HEK293 (cell line): ENCODE measurements around the gene EGR2.

ENCODE experiments used
- CTCF ChIA-PET: fragments of 350-600 bp; formaldehyde crosslinking; extraction: SDS; loops from one replicate; lab custom pipeline; 2021; ENCODE audit warnings: antibody characterized with exemption; lab: Yijun Ruan, JAX
- POLR2A ChIA-PET: fragments of 300-600 bp; formaldehyde crosslinking; extraction: SDS; loops from one replicate; lab custom pipeline; 2020; ENCODE audit warnings: antibody characterized with exemption, inconsistent platforms; lab: Yijun Ruan, JAX
- H3K27ac ChIP-seq: fragments of 200-500 bp; sonication (Bioruptor generic); 2 replicates; pipeline ENCODE4 v1.5.1; 2014; ENCODE audit warnings: low read depth, low read length, control low read depth, inconsistent platforms; ENCODE audit errors: extremely low read depth
- H3K36me3 ChIP-seq, 2 experiments: fragments of 200-500 bp in 1 of 2; sonication (Bioruptor generic) in 1 of 2; 1 replicate in 1 of 2; 2 replicates in 1 of 2; pipeline ENCODE4 v1.5.1; 2014 to 2017; ENCODE audit warnings: inconsistent platforms in 2 of 2, low read length in 2 of 2; ENCODE audit not compliant: control insufficient read depth in 2 of 2, insufficient read depth in 1 of 2
- H3K4me1 ChIP-seq: fragments of 200-500 bp; sonication (Bioruptor generic); 2 replicates; pipeline ENCODE4 v1.5.1; 2014; ENCODE audit warnings: mild to moderate bottlenecking, low read length, inconsistent platforms; ENCODE audit not compliant: control insufficient read depth, insufficient read depth
- H3K4me3 ChIP-seq: 2 replicates; pipeline ENCODE4 v1.5.1; 2011; ENCODE audit warnings: low read depth, mild to moderate bottlenecking, control low read depth, low read length, moderate library complexity
- H3K9me3 ChIP-seq: fragments of 200-500 bp; sonication (Bioruptor generic); 2 replicates; pipeline ENCODE4 v1.5.1; 2014; ENCODE audit warnings: low read depth, low read length, inconsistent platforms; ENCODE audit not compliant: control insufficient read depth, insufficient read depth
- HOXD13 ChIP-seq: sonication (generic); formaldehyde crosslinking; IDR thresholded peaks from 2 replicates; pipeline ENCODE4 v1.8.0; 2022; ENCODE audit warnings: missing genetic modification reagents, borderline replicate concordance
- ZNF148 ChIP-seq: fragments of 450-650 bp; formaldehyde crosslinking; IDR thresholded peaks from 2 replicates; pipeline ENCODE4 v1.5.0; 2017; ENCODE audit warnings: missing biosample characterization, missing genetic modification characterization, borderline replicate concordance
- ZNF214 ChIP-seq: fragments of 450-650 bp; formaldehyde crosslinking; IDR thresholded peaks from 2 replicates; pipeline ENCODE4 v1.5.1; 2017; ENCODE audit warnings: missing biosample characterization, mild to moderate bottlenecking, missing genetic modification characterization, borderline replicate concordance
- ZNF391 ChIP-seq: fragments of 450-650 bp; formaldehyde crosslinking; IDR thresholded peaks from 2 replicates; pipeline ENCODE4 v1.5.1; 2016; ENCODE audit warnings: low read depth, missing biosample characterization, missing genetic modification characterization, borderline replicate concordance
- ZNF404 ChIP-seq: fragments of 450-650 bp; formaldehyde crosslinking; IDR thresholded peaks from 2 replicates; pipeline ENCODE4 v1.5.1; 2017; ENCODE audit warnings: missing biosample characterization, missing genetic modification characterization
- ZNF530 ChIP-seq: fragments of 450-650 bp; formaldehyde crosslinking; IDR thresholded peaks from 2 replicates; pipeline ENCODE4 v1.5.1; 2016; ENCODE audit warnings: low read depth, missing biosample characterization, missing genetic modification characterization
- ZNF544 ChIP-seq: fragments of 450-650 bp; formaldehyde crosslinking; IDR thresholded peaks from 2 replicates; pipeline ENCODE4 v1.5.0; 2017; ENCODE audit warnings: missing biosample characterization, missing genetic modification characterization
- ZNF560 ChIP-seq: fragments of 450-650 bp; formaldehyde crosslinking; IDR thresholded peaks from 2 replicates; pipeline ENCODE4 v1.5.1; 2017; ENCODE audit warnings: missing biosample characterization, missing genetic modification characterization, borderline replicate concordance
- ZNF704 ChIP-seq: fragments of 450-650 bp; formaldehyde crosslinking; IDR thresholded peaks from 2 replicates; pipeline ENCODE4 v1.5.1; 2016; ENCODE audit warnings: missing biosample characterization, missing genetic modification characterization
- ZNF76 ChIP-seq: fragments of 450-650 bp; formaldehyde crosslinking; IDR thresholded peaks from 2 replicates; pipeline ENCODE4; 2016; ENCODE audit warnings: low read depth, missing biosample characterization, missing genetic modification characterization, borderline replicate concordance
- TF ChIP-seq, protein P1 (sequence below): fragments of 450-650 bp; formaldehyde crosslinking; IDR thresholded peaks from 2 replicates; pipeline ENCODE4 v1.5.1; 2016; ENCODE audit warnings: missing biosample characterization, missing genetic modification characterization, borderline replicate concordance

Gene EGR2

GRCh38 chr10:62796896-62797295, 19.3 kb downstream of the EGR2 start (continued):
- TF ChIP-seq ZNF704 (tag by site-specific recombination), result no peak
- no peak for TF ChIP-seq ZNF214 (tag by site-specific recombination)
- TF ChIP-seq ZNF530 (tag by site-specific recombination), result no peak

DNA sequence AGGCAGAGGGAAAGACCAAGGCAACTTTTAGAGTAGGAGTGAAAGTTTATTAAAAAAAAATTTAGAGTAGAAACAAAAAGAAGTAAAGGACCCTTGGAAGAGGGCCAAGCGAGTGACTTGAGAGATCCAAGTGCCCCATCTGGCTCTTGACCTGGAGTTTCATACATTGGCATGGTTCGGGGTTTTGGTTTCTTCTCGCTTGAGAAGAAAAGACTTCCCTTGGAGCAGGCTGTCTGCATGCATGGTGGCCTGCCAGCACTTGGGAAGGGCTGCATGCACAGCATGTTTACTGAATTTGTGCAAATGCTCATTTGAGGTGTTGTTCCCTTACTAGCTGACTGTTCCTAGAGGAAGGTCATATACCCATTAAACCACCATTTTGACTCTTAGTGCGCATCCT, 20.4 kb downstream of the EGR2 start:
- Histone ChIP-seq H3K9me3 (no peaks in the 10 kb centered on the region), H3K27ac (no peak overlapping the region), H3K36me3 (no peaks in the 10 kb centered on the region), H3K4me3 (no peak overlapping the region), H3K4me1 (no peaks in the 10 kb centered on the region)
- CTCF ChIA-PET, result no interaction called here
- POLR2A ChIA-PET, result no interaction called here
- no peak for TF ChIP-seq ZNF404
- no peak for TF ChIP-seq ZNF560 (tag by site-specific recombination)
- TF ChIP-seq ZNF544 (tag by site-specific recombination), result no peak
- TF ChIP-seq, protein P1, sequence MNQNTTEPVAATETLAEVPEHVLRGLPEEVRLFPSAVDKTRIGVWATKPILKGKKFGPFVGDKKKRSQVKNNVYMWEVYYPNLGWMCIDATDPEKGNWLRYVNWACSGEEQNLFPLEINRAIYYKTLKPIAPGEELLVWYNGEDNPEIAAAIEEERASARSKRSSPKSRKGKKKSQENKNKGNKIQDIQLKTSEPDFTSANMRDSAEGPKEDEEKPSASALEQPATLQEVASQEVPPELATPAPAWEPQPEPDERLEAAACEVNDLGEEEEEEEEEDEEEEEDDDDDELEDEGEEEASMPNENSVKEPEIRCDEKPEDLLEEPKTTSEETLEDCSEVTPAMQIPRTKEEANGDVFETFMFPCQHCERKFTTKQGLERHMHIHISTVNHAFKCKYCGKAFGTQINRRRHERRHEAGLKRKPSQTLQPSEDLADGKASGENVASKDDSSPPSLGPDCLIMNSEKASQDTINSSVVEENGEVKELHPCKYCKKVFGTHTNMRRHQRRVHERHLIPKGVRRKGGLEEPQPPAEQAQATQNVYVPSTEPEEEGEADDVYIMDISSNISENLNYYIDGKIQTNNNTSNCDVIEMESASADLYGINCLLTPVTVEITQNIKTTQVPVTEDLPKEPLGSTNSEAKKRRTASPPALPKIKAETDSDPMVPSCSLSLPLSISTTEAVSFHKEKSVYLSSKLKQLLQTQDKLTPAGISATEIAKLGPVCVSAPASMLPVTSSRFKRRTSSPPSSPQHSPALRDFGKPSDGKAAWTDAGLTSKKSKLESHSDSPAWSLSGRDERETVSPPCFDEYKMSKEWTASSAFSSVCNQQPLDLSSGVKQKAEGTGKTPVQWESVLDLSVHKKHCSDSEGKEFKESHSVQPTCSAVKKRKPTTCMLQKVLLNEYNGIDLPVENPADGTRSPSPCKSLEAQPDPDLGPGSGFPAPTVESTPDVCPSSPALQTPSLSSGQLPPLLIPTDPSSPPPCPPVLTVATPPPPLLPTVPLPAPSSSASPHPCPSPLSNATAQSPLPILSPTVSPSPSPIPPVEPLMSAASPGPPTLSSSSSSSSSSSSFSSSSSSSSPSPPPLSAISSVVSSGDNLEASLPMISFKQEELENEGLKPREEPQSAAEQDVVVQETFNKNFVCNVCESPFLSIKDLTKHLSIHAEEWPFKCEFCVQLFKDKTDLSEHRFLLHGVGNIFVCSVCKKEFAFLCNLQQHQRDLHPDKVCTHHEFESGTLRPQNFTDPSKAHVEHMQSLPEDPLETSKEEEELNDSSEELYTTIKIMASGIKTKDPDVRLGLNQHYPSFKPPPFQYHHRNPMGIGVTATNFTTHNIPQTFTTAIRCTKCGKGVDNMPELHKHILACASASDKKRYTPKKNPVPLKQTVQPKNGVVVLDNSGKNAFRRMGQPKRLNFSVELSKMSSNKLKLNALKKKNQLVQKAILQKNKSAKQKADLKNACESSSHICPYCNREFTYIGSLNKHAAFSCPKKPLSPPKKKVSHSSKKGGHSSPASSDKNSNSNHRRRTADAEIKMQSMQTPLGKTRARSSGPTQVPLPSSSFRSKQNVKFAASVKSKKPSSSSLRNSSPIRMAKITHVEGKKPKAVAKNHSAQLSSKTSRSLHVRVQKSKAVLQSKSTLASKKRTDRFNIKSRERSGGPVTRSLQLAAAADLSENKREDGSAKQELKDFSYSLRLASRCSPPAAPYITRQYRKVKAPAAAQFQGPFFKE (tag by site-specific recombination), result no peak

DNA sequence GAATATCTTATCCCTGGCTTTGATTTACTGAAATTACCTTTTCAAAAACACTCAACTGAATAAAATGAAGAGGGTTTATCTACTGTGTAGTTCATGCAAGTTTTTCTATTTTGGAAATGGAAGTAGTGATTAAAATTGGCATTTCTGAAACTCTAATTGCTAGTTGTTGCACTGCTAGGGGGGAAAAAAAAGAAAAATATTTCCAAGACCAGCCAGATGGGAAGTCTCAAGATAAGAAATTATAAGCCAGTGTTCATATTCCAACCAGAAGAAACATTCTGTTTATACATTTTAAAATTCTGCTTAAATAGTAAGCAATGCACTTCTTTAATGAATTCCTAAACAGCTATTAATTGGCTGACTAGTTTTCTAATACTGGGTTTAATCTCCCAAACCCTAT, 21.1 kb downstream of the EGR2 start:
- CTCF ChIA-PET, result no interaction called here
- Histone ChIP-seq H3K36me3 (no peaks in the 10 kb centered on the region), H3K27ac (no peak overlapping the region), H3K9me3 (no peaks in the 10 kb centered on the region)
- TF ChIP-seq ZNF391 (tag by site-specific recombination) (no peak), HOXD13 (CRISPR knock-in tag) (no peak), ZNF148 (tag by site-specific recombination) (no peak), ZNF76 (no peak), ZNF704 (tag by site-specific recombination) (no peak)
- TF ChIP-seq, all 188 proteins: peak for 0
- Histone ChIP-seq H3K4me3 (no peak overlapping the region), H3K4me1 (no peaks in the 10 kb centered on the region)
- POLR2A ChIA-PET, result no interaction called here
